Activated CD8-positive, alpha-beta T cell treated with anti-CD3 and anti-CD28 coated beads for 36 hours (primary cell): ENCODE results near the gene ARF6. TPM values are rescaled to one million over a fixed set of nuclear protein-coding genes. Genes with fewer than 3 reads are reported as not detected.

Source experiments
- ATAC-seq: fragments of 200-7000 bp; cut with Tn5 transposase; one replicate; pipeline ENCODE4 v1.10.0; 2021; ENCODE audit warnings: mild to moderate bottlenecking, moderate library complexity
- CTCF ChIA-PET: fragments of 350-600 bp; sonication (Branson Sonifier 250); formaldehyde crosslinking; loops from one replicate; lab custom pipeline; 2021; ENCODE audit warnings: antibody characterized with exemption; lab: Charles Lee
- POLR2A ChIA-PET: fragments of 350-600 bp; sonication (Branson Sonifier 250); formaldehyde crosslinking; loops from one replicate; lab custom pipeline; 2021; ENCODE audit warnings: antibody characterized with exemption; lab: Charles Lee
- DNase-seq: peaks from one replicate; pipeline ENCODE4 v3.0.0-alpha.2; 2020
- H3K27ac Mint-ChIP-seq: one replicate; pipeline ENCODE4 v1.8.0; 2021; ENCODE audit warnings: mild to moderate bottlenecking, mixed read lengths
- H3K27me3 Mint-ChIP-seq: one replicate; pipeline ENCODE4 v1.8.0; 2021; ENCODE audit warnings: mixed read lengths
- H3K36me3 Mint-ChIP-seq: one replicate; pipeline ENCODE4 v1.8.0; 2021; ENCODE audit warnings: low read depth, mixed read lengths
- H3K4me1 Mint-ChIP-seq: one replicate; pipeline ENCODE4 v1.8.0; 2021; ENCODE audit warnings: low read depth, mixed read lengths
- H3K4me3 Mint-ChIP-seq: one replicate; pipeline ENCODE4 v1.8.0; 2021; ENCODE audit warnings: mild to moderate bottlenecking, moderate library complexity, mixed read lengths
- H3K9me3 Mint-ChIP-seq: one replicate; pipeline ENCODE4 v1.8.0; 2021; ENCODE audit warnings: mixed read lengths
- intact Hi-C: fragments of 100-400 bp; cut with micrococcal nuclease; formaldehyde crosslinking; loops from one replicate; pipeline ENCODE4 v1.10.0; 2022
- total RNA-seq, 2 experiments: library from RNA; stranded (reverse); gene quantifications; one replicate each; pipeline ENCODE4 v1.2.3, GENCODE V29; 2021
- TF ChIP-seq, protein P1 (sequence below): fragments of 200-600 bp; IDR thresholded peaks from one replicate; pipeline ENCODE4 v1.8.0; 2022; ENCODE audit warnings: antibody characterized with exemption, mild to moderate bottlenecking

ARF6 gene
- total RNA-seq, 2 experiments from 2014 or later, result 170 TPM

DNA sequence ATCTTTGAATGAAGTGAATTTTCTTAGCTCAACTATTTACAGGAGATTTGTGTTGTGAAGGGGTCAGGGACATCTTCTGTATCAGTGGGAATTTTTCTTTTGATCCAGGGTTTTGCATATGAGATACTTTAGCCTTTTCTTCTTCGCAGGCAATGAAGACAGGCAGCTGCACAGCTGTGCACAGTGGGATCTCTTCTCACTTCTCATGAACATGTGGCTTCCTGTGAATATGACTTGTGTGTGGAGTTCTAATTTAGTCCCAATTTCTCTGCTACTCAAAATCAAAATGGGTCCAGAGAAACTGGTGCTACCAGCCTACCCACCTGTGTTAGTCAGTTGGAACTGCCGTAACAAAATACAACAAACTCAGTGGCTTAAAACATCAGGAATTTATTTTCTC, 37.8 kb downstream of the ARF6 start:
- ChIA-PET POLR2A (no interaction called here), CTCF (no interaction called here)
- no peaks in the 10 kb centered on the region for H3K27me3 Mint-ChIP-seq
- H3K27ac Mint-ChIP-seq, result no peak overlapping the region
- H3K9me3 Mint-ChIP-seq, result peaks cover 4% of the 10 kb centered on the region
- ATAC-seq (no peak), DNase-seq (no peak)
- intact Hi-C loops, result no loop called here
- H3K4me1 Mint-ChIP-seq, result peaks cover 5% of the 10 kb centered on the region
- no peaks in the 10 kb centered on the region for H3K36me3 Mint-ChIP-seq
- H3K4me3 Mint-ChIP-seq, result no peak overlapping the region
- TF ChIP-seq, protein P1, sequence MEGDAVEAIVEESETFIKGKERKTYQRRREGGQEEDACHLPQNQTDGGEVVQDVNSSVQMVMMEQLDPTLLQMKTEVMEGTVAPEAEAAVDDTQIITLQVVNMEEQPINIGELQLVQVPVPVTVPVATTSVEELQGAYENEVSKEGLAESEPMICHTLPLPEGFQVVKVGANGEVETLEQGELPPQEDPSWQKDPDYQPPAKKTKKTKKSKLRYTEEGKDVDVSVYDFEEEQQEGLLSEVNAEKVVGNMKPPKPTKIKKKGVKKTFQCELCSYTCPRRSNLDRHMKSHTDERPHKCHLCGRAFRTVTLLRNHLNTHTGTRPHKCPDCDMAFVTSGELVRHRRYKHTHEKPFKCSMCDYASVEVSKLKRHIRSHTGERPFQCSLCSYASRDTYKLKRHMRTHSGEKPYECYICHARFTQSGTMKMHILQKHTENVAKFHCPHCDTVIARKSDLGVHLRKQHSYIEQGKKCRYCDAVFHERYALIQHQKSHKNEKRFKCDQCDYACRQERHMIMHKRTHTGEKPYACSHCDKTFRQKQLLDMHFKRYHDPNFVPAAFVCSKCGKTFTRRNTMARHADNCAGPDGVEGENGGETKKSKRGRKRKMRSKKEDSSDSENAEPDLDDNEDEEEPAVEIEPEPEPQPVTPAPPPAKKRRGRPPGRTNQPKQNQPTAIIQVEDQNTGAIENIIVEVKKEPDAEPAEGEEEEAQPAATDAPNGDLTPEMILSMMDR, result no peak

DNA sequence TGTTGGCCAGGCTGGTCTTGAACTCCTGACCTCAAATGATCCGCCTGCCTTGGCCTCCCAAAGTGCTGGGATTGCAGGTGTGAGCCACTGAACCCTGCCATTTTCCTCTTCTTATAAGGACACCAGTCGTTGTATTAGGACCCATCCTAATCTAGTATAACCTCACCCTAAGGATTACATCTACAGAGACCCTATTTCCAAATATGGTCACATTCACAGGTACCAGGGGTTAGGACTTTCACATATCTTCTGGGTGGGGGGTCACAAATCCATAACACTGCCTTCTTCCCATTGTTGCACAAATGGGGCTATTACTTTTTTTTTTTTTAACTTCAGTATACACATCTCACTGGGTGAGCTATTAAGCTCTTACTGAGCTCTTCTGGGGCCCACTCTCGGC, 38.6 kb downstream of the ARF6 start:
- CTCF ChIA-PET, result no interaction called here
- Mint-ChIP-seq H3K4me3 (no peak overlapping the region), H3K4me1 (peaks cover 7% of the 10 kb centered on the region), H3K36me3 (peaks cover 3% of the 10 kb centered on the region), H3K27ac (no peak overlapping the region), H3K9me3 (peaks cover 7% of the 10 kb centered on the region), H3K27me3 (no peaks in the 10 kb centered on the region)
- TF ChIP-seq, protein P1, result no peak
- intact Hi-C loops, result no loop called here
- ATAC-seq (no peak), DNase-seq (no peak)
- POLR2A ChIA-PET, result no interaction called here

DNA sequence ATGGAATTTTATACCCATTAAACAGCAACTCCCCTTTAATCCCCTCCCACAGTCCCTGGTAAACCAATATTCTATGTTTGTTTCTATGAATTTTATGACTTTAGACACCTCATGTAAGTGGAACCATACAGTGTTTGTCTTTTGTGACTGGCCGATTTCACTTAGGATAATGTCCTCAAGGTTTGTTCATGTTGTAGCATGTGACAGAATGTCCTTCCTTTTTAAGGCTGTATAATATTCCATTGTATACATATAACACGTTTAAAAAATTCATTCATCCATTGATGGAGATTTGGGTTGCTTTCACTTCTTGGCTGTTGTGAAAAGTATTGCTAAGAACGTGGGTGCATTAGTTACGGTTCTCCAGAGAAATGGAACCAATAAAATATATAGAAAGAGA, 40.2 kb downstream of the ARF6 start:
- H3K36me3 Mint-ChIP-seq, result peaks cover 8% of the 10 kb centered on the region
- peaks cover 12% of the 10 kb centered on the region for H3K9me3 Mint-ChIP-seq
- peaks cover 7% of the 10 kb centered on the region for H3K4me1 Mint-ChIP-seq
- TF ChIP-seq, protein P1, result no peak
- no peak for DNase-seq
- ChIA-PET POLR2A (no interaction called here), CTCF (interaction anchor here (0.9 kb wide), 1 partner anchor 13 kb away, joined by 3 read pairs; no protein-coding TSS in a partner anchor)
- intact Hi-C loops, result no loop called here
- H3K27me3 Mint-ChIP-seq, result no peaks in the 10 kb centered on the region
- no peak overlapping the region for H3K27ac Mint-ChIP-seq
- no peak for ATAC-seq
- H3K4me3 Mint-ChIP-seq, result no peak overlapping the region

DNA sequence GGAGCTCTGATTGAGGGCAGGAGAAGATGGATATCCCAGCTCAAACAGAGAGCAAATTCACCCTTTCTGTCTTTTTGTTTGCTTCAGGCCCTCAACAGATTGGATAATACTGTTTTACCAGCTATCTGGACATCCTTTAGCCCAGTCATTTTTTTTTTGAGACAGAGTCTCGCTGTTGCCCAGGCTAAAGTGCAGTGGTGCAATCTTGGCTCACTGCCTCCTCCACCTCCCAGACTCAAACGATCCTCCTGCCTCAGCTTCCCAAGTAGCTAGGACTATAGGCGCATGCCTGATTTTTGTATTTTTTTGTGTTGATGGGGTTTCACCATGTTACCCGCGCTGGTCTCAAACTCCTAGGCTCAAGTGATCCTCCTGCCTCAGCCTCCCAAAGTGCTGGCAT, 40.8 kb downstream of the ARF6 start:
- no peak for ATAC-seq
- ChIA-PET POLR2A (no interaction called here), CTCF (interaction anchor here (0.8 to 0.9 kb wide), 3 partner anchors 13 to 22 kb away, joined by 3 read pairs; no protein-coding TSS in a partner anchor)
- no peak for DNase-seq
- no peaks in the 10 kb centered on the region for H3K27me3 Mint-ChIP-seq
- H3K36me3 Mint-ChIP-seq, result peaks cover 13% of the 10 kb centered on the region
- intact Hi-C loops, result no loop called here
- no peak overlapping the region for H3K4me3 Mint-ChIP-seq
- H3K4me1 Mint-ChIP-seq, result peaks cover 7% of the 10 kb centered on the region
- H3K9me3 Mint-ChIP-seq, result peaks cover 15% of the 10 kb centered on the region
- TF ChIP-seq, protein P1, result no peak
- no peak overlapping the region for H3K27ac Mint-ChIP-seq

DNA sequence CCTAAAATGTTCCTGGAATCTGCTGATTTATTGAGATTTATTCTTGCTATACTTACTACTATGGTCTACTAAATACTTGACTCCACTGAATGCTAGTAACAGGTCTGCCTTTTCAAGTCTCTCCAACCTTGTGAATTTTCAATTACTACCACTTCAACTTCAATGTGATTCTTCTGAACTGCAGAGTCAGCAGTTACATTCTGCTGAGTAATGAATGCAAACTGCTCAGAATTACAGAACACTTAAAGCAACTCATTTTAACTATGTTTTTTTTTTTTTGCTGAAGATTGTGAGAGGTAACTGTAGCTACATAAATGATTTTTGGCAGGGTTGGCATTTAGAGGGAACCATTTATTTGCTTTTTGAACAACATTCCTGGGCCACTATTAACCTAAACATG, 41.8 kb downstream of the ARF6 start:
- intact Hi-C loops, result no loop called here
- Mint-ChIP-seq H3K9me3 (peaks cover 20% of the 10 kb centered on the region), H3K4me1 (peaks cover 10% of the 10 kb centered on the region), H3K36me3 (peaks cover 15% of the 10 kb centered on the region), H3K4me3 (no peak overlapping the region), H3K27me3 (no peaks in the 10 kb centered on the region), H3K27ac (no peak overlapping the region)
- no peak for ATAC-seq
- ChIA-PET CTCF (interaction anchor here (0.8 kb wide), 1 partner anchor 17 kb away, joined by 3 read pairs; no protein-coding TSS in a partner anchor), POLR2A (no interaction called here)
- TF ChIP-seq, protein P1, result no peak
- DNase-seq, result no peak
